ENCODE results near the gene DRAM2.

Gene DRAM2

GRCh38 chr1:111084999-111085398 is 54.9 kb downstream of the DRAM2 start:
- ATAC-seq = no peak
- TF ChIP-seq SNAI2 (CRISPR knock-in tag; IDR thresholded peaks at IDR 0.05) (no peak), CSDC2 (CRISPR knock-in tag; IDR thresholded peaks at IDR 0.05) (no peak), GLIS3 (CRISPR knock-in tag; IDR thresholded peaks at IDR 0.05) (no peak), TOX (CRISPR knock-in tag; IDR thresholded peaks at IDR 0.05; ENCODE audit: borderline replicate concordance) (no peak), CREB5 (CRISPR knock-in tag; IDR thresholded peaks at IDR 0.05; ENCODE audit: low read depth) (no peak), ISL1 (CRISPR knock-in tag; IDR thresholded peaks at IDR 0.05) (no peak), TCF4 (CRISPR knock-in tag; IDR thresholded peaks at IDR 0.05; ENCODE audit: borderline replicate concordance) (no peak), ZNF70 (CRISPR knock-in tag; IDR thresholded peaks at IDR 0.05) (no peak), OSR1 (CRISPR knock-in tag; IDR thresholded peaks at IDR 0.05) (no peak), ZFP30 (CRISPR knock-in tag; IDR thresholded peaks at IDR 0.05) (no peak), ZNF565 (CRISPR knock-in tag; conservative IDR thresholded peaks at IDR 0.05; ENCODE audit: low read depth) (no peak), ARNTL (CRISPR knock-in tag; IDR thresholded peaks at IDR 0.05; ENCODE audit: borderline replicate concordance, low read depth) (no peak), CSRNP3 (CRISPR knock-in tag; IDR thresholded peaks at IDR 0.05) (no peak), PATZ1 (CRISPR knock-in tag; IDR thresholded peaks at IDR 0.05; ENCODE audit: borderline replicate concordance) (no peak), ZC3H10 (CRISPR knock-in tag; IDR thresholded peaks at IDR 0.05) (no peak), ZNF8 (CRISPR knock-in tag; IDR thresholded peaks at IDR 0.05) (no peak)
- TF ChIP-seq, protein P1, sequence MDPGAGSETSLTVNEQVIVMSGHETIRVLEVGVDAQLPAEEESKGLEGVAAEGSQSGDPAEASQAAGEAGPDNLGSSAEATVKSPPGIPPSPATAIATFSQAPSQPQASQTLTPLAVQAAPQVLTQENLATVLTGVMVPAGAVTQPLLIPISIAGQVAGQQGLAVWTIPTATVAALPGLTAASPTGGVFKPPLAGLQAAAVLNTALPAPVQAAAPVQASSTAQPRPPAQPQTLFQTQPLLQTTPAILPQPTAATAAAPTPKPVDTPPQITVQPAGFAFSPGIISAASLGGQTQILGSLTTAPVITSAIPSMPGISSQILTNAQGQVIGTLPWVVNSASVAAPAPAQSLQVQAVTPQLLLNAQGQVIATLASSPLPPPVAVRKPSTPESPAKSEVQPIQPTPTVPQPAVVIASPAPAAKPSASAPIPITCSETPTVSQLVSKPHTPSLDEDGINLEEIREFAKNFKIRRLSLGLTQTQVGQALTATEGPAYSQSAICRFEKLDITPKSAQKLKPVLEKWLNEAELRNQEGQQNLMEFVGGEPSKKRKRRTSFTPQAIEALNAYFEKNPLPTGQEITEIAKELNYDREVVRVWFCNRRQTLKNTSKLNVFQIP (CRISPR knock-in tag; IDR thresholded peaks at IDR 0.05; ENCODE audit: borderline replicate concordance, low read depth) = no peak

GRCh38 chr1:111082421-111083203 is 57.3 kb downstream of the DRAM2 start:
- ATAC-seq = no peak; the same call in 2 of the 3 replicates
- TF ChIP-seq OSR1 (CRISPR knock-in tag; IDR thresholded peaks at IDR 0.05) (no peak), ESRRG (CRISPR knock-in tag; IDR thresholded peaks at IDR 0.05) (no peak), GLIS3 (CRISPR knock-in tag; IDR thresholded peaks at IDR 0.05) (no peak), TOX (CRISPR knock-in tag; IDR thresholded peaks at IDR 0.05; ENCODE audit: borderline replicate concordance) (no peak), BACH2 (CRISPR knock-in tag; IDR thresholded peaks at IDR 0.05; ENCODE audit: borderline replicate concordance) (no peak), CSDC2 (CRISPR knock-in tag; IDR thresholded peaks at IDR 0.05) (no peak), CREB5 (CRISPR knock-in tag; IDR thresholded peaks at IDR 0.05; ENCODE audit: low read depth) (no peak), ISL1 (CRISPR knock-in tag; IDR thresholded peaks at IDR 0.05) (no peak), ZFP3 (CRISPR knock-in tag; IDR thresholded peaks at IDR 0.05) (no peak), CSRNP3 (CRISPR knock-in tag; IDR thresholded peaks at IDR 0.05) (no peak), RARB (CRISPR knock-in tag; IDR thresholded peaks at IDR 0.05) (no peak), SNAI2 (CRISPR knock-in tag; IDR thresholded peaks at IDR 0.05) (no peak), PPARA (CRISPR knock-in tag; IDR thresholded peaks at IDR 0.05; ENCODE audit: borderline replicate concordance) (no peak), ARNTL (CRISPR knock-in tag; IDR thresholded peaks at IDR 0.05; ENCODE audit: borderline replicate concordance, low read depth) (no peak)
- TF ChIP-seq, protein P1 (CRISPR knock-in tag; IDR thresholded peaks at IDR 0.05; ENCODE audit: borderline replicate concordance, low read depth) = no peak
- TF ChIP-seq, protein P2, sequence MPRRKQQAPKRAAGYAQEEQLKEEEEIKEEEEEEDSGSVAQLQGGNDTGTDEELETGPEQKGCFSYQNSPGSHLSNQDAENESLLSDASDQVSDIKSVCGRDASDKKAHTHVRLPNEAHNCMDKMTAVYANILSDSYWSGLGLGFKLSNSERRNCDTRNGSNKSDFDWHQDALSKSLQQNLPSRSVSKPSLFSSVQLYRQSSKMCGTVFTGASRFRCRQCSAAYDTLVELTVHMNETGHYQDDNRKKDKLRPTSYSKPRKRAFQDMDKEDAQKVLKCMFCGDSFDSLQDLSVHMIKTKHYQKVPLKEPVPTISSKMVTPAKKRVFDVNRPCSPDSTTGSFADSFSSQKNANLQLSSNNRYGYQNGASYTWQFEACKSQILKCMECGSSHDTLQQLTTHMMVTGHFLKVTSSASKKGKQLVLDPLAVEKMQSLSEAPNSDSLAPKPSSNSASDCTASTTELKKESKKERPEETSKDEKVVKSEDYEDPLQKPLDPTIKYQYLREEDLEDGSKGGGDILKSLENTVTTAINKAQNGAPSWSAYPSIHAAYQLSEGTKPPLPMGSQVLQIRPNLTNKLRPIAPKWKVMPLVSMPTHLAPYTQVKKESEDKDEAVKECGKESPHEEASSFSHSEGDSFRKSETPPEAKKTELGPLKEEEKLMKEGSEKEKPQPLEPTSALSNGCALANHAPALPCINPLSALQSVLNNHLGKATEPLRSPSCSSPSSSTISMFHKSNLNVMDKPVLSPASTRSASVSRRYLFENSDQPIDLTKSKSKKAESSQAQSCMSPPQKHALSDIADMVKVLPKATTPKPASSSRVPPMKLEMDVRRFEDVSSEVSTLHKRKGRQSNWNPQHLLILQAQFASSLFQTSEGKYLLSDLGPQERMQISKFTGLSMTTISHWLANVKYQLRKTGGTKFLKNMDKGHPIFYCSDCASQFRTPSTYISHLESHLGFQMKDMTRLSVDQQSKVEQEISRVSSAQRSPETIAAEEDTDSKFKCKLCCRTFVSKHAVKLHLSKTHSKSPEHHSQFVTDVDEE (CRISPR knock-in tag; IDR thresholded peaks at IDR 0.05) = no peak

Data from SK-N-SH treated with all-trans-retinoic acid at 6 μM for 48 hours (cell line).